ENCODE results near the gene KCNG2.
"Not testable (repeated sequence)": the region's sequence is repeated elsewhere in the genome, so short reads cannot be mapped to it uniquely, and the experiment has no call there.

Gene KCNG2, protein sequence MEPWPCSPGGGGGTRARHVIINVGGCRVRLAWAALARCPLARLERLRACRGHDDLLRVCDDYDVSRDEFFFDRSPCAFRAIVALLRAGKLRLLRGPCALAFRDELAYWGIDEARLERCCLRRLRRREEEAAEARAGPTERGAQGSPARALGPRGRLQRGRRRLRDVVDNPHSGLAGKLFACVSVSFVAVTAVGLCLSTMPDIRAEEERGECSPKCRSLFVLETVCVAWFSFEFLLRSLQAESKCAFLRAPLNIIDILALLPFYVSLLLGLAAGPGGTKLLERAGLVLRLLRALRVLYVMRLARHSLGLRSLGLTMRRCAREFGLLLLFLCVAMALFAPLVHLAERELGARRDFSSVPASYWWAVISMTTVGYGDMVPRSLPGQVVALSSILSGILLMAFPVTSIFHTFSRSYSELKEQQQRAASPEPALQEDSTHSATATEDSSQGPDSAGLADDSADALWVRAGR

DNA sequence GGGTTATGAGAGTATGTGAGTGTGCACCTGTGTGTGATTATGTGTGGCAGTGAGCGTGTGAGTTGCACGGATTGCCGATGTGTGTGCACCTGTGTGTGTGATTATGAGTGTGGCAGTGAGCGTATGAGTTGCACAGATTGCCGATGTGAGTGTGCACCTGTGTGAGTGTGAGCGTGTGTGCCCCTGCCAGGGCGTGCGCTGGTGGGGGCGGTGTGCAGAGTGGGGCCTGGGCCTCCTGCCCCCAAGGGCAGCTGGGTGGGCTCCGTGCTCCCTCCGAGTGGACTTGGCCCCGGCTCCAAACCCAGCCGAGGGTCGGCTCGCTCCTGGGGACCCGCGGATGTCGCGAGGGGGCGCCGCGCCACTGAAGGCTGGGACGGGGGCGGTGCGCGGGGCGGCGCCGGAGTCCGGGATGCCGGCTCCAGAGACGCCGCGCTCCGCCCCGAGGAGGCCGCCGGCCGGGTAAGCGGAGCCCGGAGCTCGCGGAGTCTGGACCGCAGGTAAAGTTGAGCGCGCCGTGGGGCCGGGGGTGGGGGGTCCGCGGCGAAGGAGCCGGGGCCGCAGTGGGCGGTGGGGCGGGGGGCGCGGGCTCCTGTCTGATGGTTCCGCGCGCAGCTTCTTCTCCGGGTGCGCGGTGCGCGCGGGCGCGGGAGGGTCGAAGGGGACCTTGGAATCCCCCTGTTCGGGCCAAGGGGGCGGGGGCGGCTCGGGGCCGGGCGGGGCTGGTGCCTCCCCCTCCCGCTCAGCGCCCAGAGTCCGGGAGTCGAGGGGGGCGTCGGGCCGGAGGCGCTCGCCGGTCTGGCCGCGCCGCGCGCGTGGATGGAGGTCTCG, at the start of gene KCNG2:
TSS of gene KCNG2 (plus strand) at position 421 of the 828 bp plus-strand sequence. CDS start 65,730 bp downstream, outside the sequence.
- no peak for DNase-seq (ENCODE audit: low read depth)
- TF ChIP-seq, protein P1, sequence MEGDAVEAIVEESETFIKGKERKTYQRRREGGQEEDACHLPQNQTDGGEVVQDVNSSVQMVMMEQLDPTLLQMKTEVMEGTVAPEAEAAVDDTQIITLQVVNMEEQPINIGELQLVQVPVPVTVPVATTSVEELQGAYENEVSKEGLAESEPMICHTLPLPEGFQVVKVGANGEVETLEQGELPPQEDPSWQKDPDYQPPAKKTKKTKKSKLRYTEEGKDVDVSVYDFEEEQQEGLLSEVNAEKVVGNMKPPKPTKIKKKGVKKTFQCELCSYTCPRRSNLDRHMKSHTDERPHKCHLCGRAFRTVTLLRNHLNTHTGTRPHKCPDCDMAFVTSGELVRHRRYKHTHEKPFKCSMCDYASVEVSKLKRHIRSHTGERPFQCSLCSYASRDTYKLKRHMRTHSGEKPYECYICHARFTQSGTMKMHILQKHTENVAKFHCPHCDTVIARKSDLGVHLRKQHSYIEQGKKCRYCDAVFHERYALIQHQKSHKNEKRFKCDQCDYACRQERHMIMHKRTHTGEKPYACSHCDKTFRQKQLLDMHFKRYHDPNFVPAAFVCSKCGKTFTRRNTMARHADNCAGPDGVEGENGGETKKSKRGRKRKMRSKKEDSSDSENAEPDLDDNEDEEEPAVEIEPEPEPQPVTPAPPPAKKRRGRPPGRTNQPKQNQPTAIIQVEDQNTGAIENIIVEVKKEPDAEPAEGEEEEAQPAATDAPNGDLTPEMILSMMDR (conservative IDR thresholded peaks at IDR 0.05; ENCODE audit: low read depth, low read length): no peak
- H3K4me3 ChIP-seq (ENCODE audit: low read length): no peak within 1 kb of the TSS

DNA sequence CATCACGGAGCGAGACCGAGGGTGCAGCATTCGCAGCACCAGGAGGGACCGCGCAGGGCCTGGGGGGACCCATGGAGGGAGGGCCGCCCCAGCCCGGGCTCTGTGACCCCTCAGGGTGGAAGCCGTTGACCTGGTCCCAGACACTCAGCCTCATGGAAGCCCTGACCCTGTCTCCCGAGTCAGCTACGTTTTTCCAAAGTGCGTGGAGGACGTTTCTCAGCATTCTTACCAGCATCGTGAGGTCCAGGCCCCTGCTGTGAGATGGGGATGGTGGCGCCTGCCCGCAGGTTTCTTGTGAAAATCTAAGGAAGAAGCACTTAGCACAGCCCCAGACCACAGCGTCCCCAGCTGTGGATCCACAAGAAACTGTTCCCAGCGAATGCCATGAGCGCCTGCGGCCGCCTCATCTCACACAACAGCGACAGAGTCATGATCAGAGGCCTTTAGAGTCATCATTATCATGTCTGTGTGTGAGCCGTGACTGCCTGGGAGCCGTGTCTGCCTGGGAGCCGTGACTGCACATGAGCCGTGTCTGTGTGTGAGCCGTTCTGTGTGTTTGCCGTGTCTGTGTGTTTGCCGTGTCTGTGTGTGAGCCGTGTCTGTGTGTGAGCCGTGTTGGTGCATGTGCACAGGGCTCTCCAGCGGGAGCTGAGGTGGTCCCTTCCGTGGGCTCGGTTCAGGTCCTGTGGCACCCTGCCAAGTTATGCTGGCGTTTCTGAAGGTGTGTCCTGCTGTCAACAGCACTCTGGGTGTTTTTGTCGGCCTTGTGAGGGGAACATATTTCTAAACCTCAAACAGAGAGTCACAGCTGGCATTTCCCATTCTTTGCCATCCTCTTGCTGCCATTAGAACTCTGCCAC, 49.2 kb upstream of the KCNG2 start:
- TF ChIP-seq, protein P1 (conservative IDR thresholded peaks at IDR 0.05; ENCODE audit: low read depth, low read length): no peak
- H3K4me3 ChIP-seq (ENCODE audit: low read length): no peak overlapping the region
- no peak for DNase-seq (ENCODE audit: low read depth)

DNA sequence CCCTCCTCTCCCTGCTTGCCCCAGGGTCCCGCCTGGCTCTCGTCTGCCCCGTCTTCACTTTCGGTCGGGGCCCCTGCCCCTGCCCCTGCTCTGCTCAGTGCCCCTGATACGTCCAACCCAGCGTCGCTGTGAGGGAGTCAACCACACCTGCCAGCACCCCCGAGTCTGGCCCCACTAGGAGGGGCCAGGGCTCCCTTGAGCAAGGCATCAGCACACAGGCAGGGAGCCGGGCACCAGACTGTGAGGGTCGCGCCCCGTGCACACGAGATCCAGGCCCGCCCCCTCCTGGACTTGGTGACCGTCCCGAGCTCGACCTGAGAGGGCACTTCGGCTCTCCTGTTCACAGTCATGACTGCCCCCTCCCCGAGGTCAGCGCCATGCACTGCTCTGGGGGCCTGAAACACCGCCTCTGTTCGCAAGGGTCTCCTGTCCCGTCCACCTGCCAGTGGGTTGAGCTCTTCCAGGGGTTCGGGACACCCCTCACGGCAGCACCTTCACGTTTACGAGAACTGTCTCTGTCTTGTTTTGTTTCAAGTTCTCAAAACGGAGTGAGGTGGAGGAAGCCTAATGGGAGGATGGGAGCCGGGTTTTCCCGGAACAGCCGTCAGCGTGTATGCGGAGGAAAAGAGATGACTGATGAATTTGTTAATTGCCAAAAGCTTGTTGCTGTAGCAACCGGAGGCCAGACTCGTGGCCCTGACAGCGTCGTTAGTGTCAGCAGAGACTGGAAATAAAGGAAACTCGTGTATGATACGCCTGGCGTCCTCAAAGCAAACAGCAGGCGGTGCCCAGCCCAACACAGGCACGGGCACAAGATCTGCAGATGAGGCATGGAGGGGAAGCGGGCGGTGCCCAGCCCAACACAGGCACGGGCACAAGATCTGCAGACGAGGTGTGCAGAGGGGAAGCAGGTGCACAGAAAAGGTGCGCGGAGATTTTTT, 48.2 kb upstream of the KCNG2 start:
- H3K4me3 ChIP-seq (ENCODE audit: low read length): no peak overlapping the region
- DNase-seq (ENCODE audit: low read depth): no peak
- TF ChIP-seq, protein P1 (conservative IDR thresholded peaks at IDR 0.05; ENCODE audit: low read depth, low read length): no peak

DNA sequence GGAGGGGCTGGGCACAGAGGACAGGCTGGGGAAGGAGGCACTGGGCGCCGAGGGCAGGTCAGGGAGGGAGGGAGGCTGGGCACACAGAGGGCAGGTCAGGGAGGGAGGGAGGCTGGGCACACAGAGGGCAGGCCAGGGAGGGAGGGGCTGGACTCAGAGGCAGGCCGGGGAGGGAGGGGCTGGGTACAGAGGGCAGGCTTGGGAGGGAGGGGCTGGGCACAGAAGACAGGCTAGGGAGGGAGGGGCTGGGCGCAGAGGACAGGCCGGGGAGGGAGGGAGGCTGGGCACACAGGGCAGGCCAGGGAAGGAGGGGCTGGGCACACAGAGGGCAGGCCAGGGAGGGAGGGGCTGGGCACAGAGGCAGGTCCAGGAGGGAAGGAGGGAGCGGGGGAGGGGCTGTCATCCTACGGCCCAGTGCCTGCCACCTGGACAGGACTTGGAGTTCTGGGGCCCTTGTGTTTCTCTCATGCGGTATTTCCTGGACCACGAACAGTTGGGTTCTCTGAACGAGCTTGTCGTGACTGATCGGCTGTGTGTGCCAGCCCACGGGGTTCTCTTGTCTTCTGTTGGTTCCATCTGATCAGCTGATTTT, 46.7 kb upstream of the KCNG2 start:
- TF ChIP-seq, protein P1 (conservative IDR thresholded peaks at IDR 0.05; ENCODE audit: low read depth, low read length): no peak
- DNase-seq (ENCODE audit: low read depth): no peak
- no peak overlapping the region for H3K4me3 ChIP-seq (ENCODE audit: low read length)

DNA sequence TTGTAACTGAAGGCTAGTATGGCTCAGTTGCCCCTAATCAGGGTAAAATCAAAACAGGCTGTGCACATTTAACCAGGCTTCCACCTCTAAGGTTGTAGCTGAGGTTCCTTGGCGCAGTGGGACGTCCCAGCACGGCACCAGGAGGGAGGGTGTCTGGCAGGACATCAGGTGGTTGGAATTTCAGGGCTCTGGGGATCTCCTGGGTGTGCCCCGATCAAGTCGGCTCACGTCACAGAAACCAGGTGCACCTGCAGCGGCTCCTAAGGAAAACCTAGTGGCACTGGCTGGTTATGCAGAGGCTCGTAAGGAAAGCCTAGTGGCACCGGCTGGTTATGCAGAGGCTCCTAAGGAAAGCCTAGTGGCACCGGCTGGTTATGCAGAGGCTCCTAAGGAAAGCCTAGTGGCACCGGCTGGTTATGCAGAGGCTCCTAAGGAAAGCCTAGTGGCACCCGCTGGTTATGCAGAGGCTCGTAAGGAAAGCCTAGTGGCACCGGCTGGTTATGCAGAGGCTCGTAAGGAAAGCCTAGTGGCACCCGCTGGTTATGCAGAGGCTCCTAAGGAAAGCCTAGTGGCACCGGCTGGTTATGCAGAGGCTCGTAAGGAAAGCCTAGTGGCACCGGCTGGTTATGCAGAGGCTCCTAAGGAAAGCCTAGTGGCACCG, 45.7 kb upstream of the KCNG2 start:
- DNase-seq (ENCODE audit: low read depth): not testable (repeated sequence)

DNA sequence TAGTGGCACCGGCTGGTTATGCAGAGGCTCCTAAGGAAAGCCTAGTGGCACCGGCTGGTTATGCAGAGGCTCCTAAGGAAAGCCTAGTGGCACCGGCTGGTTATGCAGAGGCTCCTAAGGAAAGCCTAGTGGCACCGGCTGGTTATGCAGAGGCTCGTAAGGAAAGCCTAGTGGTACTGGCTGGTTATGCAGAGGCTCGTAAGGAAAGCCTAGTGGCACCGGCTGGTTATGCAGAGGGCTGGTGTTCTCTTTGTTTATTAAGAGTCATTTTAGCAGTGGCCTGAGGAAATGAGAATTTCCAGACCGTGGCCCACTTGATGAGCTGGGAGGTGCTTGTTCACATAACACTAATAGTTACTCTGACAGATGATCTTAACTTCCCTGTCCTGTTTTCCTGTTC, 44.8 kb upstream of the KCNG2 start:
- DNase-seq (ENCODE audit: low read depth); H3K4me3 ChIP-seq (ENCODE audit: low read length): not testable (repeated sequence)

More for the DNA sequence above, 45.7 kb upstream of the KCNG2 start:
- not testable (repeated sequence) for H3K4me3 ChIP-seq (ENCODE audit: low read length)

Data from retinal pigment epithelial cell (primary cell).